ENCODE measurements around the gene SYT7.

SYT7 gene

GRCh38 chr11:61552108-61552635 lies 28.7 kb downstream of the SYT7 start:
- DNase-seq, result no peak

GRCh38 chr11:61551634-61552033 lies 29.2 kb downstream of the SYT7 start:
- DNase-seq, result no peak

GRCh38 chr11:61550665-61551227 lies 30.1 kb downstream of the SYT7 start:
- no peak for DNase-seq

DNA sequence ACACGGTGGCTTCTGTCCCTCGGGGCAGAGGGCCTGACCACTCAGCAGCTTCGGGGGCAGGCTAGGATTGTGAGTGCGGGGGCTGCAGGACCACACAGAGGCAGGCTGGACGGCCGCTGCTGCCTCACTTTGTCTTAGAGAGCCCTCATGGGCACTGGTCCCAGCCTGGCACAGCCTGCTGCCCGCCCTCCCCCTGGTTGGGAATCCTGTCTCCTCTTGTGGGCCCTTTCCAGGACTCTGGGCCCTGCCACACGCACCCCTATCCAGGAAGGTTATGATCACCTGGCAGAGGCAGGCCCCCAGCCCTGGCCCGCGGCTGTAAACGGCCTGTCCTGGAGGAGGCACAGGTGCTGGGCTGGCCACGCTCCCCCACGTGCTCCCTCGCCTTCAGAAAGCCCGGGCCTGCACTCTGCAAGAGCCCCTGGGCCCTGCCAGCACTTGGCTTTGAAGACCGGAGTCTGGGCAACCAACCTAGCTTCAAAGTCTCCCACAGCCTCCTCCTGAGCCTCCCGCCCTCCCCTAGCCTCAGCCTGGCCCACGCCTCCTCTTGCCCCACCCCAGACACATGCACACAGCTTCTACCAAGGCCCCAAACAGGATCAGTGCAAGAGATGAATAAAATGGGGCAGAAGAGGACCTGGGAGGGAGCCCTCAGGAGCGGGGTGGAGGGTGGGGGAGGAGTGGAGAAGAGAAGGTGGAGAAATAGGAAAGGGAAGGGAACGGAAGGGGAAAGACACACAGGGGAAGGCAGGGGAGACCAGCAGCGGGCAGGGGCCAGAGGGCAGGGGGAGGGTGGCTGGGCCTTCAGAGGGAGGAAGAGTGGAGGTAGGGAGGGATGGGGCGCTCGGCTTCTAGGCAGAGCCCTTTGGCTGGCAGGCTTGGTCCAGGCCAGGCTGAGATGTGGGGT lies 31.0 kb downstream of the SYT7 start:
- no peak for DNase-seq

DNA sequence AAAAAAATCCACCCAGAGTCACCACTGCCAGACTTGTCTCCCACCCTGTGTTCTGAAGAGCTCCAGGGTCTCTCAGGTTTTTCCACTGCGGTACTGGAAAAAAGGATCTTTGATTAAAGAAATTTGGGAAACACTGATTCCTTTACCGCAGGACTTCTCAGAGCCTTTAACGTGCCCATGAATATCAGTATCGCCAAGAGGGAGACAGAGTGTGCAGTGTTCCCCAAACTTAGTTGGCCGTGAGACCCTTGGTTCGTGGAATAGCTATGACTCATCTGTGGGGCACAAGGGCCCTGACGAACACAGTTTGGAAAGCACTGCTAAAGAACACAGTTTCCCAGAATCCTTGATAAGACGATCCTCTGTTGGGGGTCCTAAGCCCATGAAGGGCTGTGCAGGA lies 31.7 kb downstream of the SYT7 start:
- DNase-seq, result no peak

DNA sequence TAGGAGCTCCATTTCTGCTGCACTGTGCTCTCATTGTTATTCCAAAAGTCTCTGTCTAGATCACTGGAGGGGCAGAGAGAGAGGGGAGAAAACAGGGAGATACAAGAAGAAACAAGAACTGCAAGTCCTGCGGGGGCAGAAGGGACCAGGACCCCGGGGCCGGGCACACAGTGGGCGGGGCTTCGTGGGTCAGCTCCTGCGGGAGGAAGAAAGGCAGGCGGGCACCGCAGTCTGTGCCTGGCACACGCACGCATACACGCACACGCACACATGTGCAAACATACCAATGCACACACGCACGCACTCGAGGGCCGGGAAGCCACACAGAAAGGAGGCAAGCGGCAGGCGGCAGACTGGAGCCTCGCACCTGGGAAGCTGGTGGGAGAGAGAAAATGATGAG lies 33.6 kb downstream of the SYT7 start:
- no peak for DNase-seq

GRCh38 chr11:61546663-61547062 lies 34.2 kb downstream of the SYT7 start:
- no peak for DNase-seq

DNA sequence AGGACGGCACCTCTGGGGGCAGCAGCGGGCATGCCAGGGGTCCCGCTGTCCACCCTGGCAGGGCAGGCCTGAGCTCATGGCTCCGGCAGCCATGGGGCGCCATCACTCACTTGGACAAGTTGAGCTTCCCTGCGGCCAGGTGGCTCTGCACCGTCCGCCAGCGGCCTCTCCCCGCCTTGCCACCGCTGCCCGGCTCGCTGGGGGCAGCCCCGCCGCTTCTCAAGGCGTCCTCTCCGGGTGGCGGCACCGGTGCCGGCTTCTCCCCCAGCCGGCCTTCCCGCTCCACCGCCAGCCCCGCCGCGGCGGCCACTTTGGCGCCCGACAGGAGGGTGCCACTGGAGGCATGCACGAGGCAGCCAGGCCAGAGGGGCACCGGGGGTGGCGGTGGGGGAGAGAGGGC lies 35.0 kb downstream of the SYT7 start:
- no peak for DNase-seq

DNA sequence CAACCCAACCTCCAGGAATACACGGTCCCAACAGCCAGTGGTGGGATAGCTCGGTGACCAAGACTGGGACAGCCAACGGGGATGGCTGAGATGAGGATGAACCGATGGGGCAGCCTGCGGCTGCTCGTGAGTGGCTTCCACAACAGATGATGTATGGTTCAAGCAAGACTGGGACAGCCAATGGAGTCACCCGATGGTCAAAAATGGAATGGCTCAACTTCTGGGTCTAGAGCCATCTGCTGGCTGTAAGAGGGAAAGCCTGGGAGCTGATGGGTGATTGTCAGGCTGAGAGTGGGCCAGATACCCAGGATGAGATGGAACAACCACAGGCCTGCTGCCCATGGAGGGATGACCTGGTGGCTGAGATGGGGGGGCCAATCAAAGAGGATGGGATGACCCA lies 35.5 kb downstream of the SYT7 start:
- DNase-seq, result no peak

DNA sequence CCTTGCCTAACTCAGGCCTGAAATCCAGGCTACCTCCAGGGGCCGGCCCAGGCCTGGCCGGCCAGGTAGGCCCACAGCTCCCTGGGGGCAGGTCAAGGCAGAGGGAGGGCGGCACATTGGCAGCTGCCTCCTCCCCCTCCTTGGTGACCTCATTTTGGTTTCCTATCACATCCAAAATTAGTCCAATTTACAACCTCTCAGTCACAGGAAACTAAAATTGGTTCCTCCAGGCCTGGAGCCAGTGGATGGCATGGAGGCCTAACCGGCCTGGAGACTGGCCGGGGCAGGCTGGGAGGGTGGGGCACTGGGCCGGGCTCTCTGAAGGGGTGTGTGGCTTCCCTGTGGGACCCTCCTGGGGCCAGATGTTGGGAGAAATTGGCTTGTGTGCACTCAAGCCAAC lies 36.4 kb downstream of the SYT7 start:
- no peak for DNase-seq

GRCh38 chr11:61543606-61544306 lies 37.1 kb downstream of the SYT7 start:
- DNase-seq, result no peak

- no peak for DNase-seq
These were observed 38.2 kb downstream of the SYT7 start for GRCh38 chr11:61542705-61543104.

- DNase-seq, result no peak
These were observed 38.8 kb downstream of the SYT7 start for GRCh38 chr11:61542024-61542461.

- DNase-seq, result no peak
These were observed 39.3 kb downstream of the SYT7 start for GRCh38 chr11:61541598-61541997.

DNA sequence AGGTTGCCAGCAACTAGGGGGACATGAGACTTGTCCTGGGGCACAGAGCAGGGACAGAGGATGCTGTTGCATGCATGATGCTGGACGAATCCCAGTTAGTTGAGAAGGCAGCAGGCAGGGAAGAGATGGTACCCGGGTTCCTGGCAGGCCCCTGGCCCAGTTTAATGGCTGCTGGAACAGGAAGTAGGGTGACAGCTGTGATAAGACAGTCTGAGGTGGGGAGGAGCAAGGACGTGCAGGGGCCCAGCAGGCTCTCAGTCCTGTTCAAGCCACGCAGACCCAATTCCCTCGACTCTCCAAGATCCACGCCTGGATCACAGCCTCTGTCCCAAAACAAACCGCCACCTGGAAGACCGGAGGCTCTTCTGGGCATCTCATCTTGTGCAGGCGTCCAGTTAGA lies 40.3 kb downstream of the SYT7 start:
- no peak for DNase-seq

DNA sequence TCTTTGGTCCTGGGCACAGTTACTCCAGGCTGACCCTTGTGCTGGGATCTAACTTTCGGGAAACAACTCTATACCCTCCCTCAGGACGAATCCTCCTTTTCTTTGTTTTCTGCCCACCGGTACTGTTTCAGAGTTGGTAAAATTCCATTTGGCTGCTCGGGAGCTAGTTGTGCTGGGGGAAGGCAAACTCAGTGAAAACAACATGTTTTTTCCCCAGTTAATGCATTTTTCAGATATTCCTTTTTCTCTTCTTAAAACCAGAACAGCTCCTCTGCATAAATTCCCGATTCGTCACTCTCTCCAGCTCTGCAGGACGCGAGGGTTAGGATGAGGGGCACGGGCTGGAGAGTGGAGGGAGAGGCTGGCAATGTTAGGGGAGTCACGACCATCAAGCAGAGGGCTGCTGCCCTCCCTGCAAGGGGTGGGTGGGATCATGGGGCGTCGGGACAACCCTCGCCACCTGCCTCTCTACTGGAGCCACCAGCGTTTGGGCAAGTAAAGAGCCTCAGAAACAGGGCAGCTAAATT lies 41.0 kb downstream of the SYT7 start:
- DNase-seq, result no peak

GRCh38 chr11:61539006-61539405 lies 41.9 kb downstream of the SYT7 start:
- DNase-seq, result no peak

DNA sequence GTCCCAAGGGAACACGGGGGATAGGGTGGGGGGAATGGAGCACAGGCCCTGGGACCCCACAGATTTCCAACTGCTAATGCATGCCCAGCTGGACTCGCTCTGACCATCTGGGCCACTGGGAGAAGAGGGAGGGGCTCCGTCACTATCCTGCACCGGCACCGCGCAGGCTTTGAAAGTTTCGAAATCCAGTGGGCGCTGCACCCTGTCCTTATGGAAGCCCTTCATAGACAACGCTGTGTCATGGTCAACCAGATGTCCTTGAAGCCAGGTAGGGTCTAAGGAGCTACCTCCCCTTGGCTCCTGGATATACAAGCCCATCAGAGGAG lies 42.3 kb downstream of the SYT7 start:
- no peak for DNase-seq

DNA sequence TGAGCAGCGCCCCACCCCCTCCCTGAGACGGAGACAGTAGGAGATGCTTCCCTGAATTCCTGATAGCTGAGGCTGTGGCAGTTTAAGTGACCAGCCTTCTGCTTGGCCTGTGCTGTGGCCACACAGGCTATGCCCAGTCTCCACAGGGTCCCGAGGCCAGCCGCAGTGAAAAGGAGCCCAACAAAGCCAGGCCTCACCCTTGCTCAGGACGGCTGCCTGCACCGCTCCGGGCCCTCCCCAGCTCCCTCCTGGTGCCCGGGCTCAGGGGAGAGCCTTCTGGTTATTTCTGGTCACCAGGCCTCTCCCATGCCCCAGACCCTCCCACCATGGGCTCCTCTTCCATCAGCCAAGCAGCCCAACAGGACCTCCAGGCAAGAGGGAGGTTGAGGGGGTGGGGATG lies 43.5 kb downstream of the SYT7 start:
- no peak for DNase-seq

DNA sequence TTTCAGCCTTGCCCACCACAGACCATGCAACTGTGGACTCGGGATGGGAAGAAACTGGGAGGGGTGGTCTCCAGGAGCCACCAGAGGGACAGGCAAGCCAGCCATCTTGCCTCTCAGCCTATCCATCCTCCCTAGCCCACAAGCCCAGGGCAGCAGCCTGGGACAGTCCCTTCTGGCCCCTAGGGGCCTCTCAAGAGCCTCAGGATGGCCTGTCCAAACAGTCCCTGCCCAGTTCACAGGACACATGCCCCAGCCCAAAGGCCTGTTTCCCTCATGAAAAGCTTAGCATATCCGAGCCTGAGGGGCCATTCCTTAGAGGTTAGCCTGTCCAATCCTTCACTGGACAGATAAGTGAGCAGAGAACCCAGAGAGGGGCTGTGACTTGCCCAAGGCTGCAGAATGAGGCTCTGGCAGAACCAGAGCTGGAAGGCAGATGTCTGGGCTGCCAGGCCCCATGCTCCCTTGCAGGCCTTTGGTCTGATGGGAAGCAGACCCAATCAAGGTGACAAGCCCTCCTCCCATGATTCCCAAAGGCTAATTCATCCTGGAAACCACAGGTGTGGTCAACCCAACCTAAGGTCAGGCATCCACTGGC lies 44.1 kb downstream of the SYT7 start:
- no peak for DNase-seq

- DNase-seq, result no peak
These were observed 44.7 kb downstream of the SYT7 start for GRCh38 chr11:61535998-61536675.
